Esophagus muscularis mucosa (tissue), 4 donors: ENCODE measurements around the gene SH3RF3. TPM values are rescaled to one million over a fixed set of nuclear protein-coding genes. Genes with fewer than 3 reads are reported as not detected.

Source experiments
- DNase-seq: peaks from one replicate; pipeline ENCODE4 v3.0.0-alpha.2; 2017; ENCODE audit errors: extremely low spot score
- H3K27ac ChIP-seq, 4 donors: fragments of 200-600 bp; sonication (generic); replicated peaks in 1 of 4; 1 replicate in 3 of 4; 2 replicates in 1 of 4; pipeline ENCODE4 v1.5.1; 2016 to 2019; ENCODE audit warnings: mild to moderate bottlenecking in 1 of 4
- H3K27me3 ChIP-seq, 4 donors: fragments of 200-600 bp; sonication (generic); one replicate each; pipeline versions ENCODE4 v1.5.1 to v1.6.0; 2016 to 2019
- H3K36me3 ChIP-seq, 4 donors: fragments of 200-600 bp; sonication (generic); one replicate each; pipeline ENCODE4 v1.5.1; 2016 to 2019
- H3K4me1 ChIP-seq, 4 donors: fragments of 200-600 bp; sonication (generic); one replicate each; pipeline ENCODE4 v1.5.1; 2016 to 2019
- H3K4me3 ChIP-seq, 4 donors: fragments of 200-600 bp; sonication (generic); 1 replicate in 2 of 4; 2 replicates in 2 of 4; pipeline ENCODE4 v1.5.1; 2016 to 2019; ENCODE audit warnings: mild to moderate bottlenecking in 4 of 4, moderate library complexity in 1 of 4
- H3K9me3 ChIP-seq, 4 donors: fragments of 200-600 bp; sonication (generic); 1 replicate in 3 of 4; 2 replicates in 1 of 4; pipeline ENCODE4 v1.5.1; 2016 to 2019
- EP300 ChIP-seq: sonication (generic); formaldehyde crosslinking; IDR thresholded peaks from one replicate; pipeline ENCODE4 v1.6.1; 2017; ENCODE audit warnings: antibody characterized with exemption
- POLR2A ChIP-seq: fragments of 450-650 bp; IDR thresholded peaks from one replicate; pipeline ENCODE4 v1.6.1; 2017; ENCODE audit warnings: antibody characterized with exemption, moderate library complexity, mild to moderate bottlenecking, low read depth
- POLR2AphosphoS5 ChIP-seq, 2 donors: sonication (generic); formaldehyde crosslinking; IDR thresholded peaks; one replicate each; pipeline ENCODE4 v1.6.1; 2017; ENCODE audit warnings: antibody characterized with exemption in 2 of 2
- WGBS: methylation state at CpG from one replicate; pipeline ENCODE4 v1.1.5; 2018; 5-methylcytosine and 5-hydroxymethylcytosine counted together
- intact Hi-C: fragments of 100-400 bp; cut with DNase I; formaldehyde crosslinking; loops from one replicate; pipeline ENCODE4 v1.15.1; 2023
- total RNA-seq, 4 donors: library from RNA; depleted of rRNA; stranded (reverse); fragments of >200 nt; gene quantifications; one replicate each; pipeline versions ENCODE4 v1.1.0 to v1.2.1, GENCODE V29; 2016
- TF ChIP-seq, protein P1 (sequence below), 3 experiments: fragments of 200-600 bp in 2 of 3; fragments of 450-650 bp in 1 of 3; sonication (generic) in 2 of 3; IDR thresholded peaks; one replicate each; pipeline ENCODE4 v1.5.1; 2017 to 2019; ENCODE audit warnings: antibody characterized with exemption in 3 of 3, mild to moderate bottlenecking in 2 of 3, moderate library complexity in 1 of 3

SH3RF3 gene
- total RNA-seq, 4 donors from 2014 or later, result 6.3 to 17.5 (median 11.3) TPM

DNA sequence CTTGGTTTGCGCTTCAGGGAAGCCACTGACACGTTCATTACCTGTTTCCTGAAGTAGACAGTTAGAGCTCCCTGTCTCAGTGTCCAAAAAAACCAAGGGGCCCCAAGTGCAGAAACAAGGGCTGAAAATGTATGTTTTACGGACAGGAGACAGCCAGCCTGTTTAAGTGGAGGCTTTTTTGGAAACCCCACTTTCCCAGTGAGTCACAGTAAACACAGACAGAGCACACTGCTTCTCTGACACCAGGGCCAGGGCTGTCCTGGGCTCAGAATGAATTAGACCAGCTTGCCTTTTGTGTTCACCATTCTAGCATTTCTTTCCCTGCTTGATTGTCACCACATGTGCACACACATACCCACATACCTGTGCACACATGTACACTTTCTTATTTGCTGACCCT, 128.6 kb downstream of the SH3RF3 start:
- H3K4me3 ChIP-seq, result no peak overlapping the region
- no peak for DNase-seq
- intact Hi-C loops, result no loop called here
- H3K4me1 ChIP-seq, result peaks cover 27 to 56% (median 33%) of the 10 kb centered on the region in 4 donors
- H3K36me3 ChIP-seq, result no peaks in the 10 kb centered on the region
- 83% methylated on average over 3 of the region's 3 CpGs for WGBS
- H3K27ac ChIP-seq, result no peak overlapping the region
- H3K27me3 ChIP-seq, result no peaks in the 10 kb centered on the region
- TF ChIP-seq POLR2A, result no peak
- no peak for TF ChIP-seq POLR2AphosphoS5 (IDR thresholded peaks at IDR 0.05)
- TF ChIP-seq, protein P1, sequence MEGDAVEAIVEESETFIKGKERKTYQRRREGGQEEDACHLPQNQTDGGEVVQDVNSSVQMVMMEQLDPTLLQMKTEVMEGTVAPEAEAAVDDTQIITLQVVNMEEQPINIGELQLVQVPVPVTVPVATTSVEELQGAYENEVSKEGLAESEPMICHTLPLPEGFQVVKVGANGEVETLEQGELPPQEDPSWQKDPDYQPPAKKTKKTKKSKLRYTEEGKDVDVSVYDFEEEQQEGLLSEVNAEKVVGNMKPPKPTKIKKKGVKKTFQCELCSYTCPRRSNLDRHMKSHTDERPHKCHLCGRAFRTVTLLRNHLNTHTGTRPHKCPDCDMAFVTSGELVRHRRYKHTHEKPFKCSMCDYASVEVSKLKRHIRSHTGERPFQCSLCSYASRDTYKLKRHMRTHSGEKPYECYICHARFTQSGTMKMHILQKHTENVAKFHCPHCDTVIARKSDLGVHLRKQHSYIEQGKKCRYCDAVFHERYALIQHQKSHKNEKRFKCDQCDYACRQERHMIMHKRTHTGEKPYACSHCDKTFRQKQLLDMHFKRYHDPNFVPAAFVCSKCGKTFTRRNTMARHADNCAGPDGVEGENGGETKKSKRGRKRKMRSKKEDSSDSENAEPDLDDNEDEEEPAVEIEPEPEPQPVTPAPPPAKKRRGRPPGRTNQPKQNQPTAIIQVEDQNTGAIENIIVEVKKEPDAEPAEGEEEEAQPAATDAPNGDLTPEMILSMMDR (IDR thresholded peaks at IDR 0.05), result no peak
- no peaks in the 10 kb centered on the region for H3K9me3 ChIP-seq

DNA sequence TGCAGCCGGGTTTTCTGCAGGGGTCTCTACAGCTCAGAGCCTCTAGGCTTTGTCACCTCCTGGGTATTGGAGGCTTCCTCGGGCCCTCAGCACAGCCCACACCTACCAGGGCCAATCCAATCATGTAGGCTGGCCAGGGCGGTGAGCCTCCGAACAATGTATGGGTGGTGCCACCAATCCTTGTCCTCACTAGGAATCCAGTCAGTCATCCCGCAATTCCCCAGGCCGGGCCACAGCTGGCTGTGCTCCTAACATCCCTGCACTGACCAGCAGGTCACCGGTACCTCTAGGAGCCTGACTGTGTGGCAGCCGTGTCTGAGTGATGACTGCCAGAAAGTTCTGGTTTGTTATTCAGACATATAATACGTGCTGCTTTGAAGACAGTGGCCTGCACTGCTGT, 129.4 kb downstream of the SH3RF3 start:
- WGBS, result 86% methylated on average over 8 of the region's 9 CpGs
- TF ChIP-seq, protein P1 (IDR thresholded peaks at IDR 0.05), result no peak
- TF ChIP-seq POLR2A, result no peak
- no peak for TF ChIP-seq POLR2AphosphoS5 (IDR thresholded peaks at IDR 0.05)
- no peak for TF ChIP-seq EP300
- intact Hi-C loops, result no loop called here
- Histone ChIP-seq H3K4me3 (no peak overlapping the region), H3K4me1 (peaks cover 27 to 53% (median 35%) of the 10 kb centered on the region in 4 donors), H3K9me3 (no peaks in the 10 kb centered on the region), H3K27me3 (no peaks in the 10 kb centered on the region), H3K27ac (no peak overlapping the region), H3K36me3 (no peaks in the 10 kb centered on the region)
- no peak for DNase-seq

DNA sequence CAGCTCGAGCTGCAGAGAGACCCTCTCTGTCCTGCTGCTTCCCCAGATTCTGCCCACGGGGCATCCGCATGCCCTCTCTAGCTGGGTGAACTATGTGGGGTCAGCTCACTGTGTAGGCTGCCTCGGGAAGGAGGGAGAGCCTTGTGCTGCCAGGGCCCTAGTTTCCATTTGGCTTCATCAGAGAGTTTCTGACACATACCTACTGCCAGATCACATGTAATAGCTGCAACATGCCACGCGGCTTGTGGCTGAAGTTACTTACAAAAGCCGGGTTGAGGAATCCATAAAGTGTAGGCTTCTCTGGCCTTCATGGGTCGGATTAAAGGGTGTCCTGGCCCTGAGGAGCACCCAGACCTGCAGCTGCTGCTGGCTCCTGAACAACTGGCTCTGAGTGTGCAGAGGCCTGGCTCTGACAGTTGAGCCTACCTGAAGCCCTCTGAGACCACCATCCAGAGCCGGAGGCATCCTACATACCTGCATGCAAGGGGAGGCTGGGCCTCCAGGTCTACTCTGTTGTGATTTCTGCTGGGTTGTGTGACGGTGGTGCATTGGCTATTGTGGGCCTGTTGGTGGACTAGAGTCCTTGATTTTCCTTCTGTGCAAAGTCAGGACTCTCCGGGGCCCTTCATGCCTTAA, 130.0 kb downstream of the SH3RF3 start:
- Histone ChIP-seq H3K4me1 (peaks cover 27 to 57% (median 35%) of the 10 kb centered on the region in 4 donors), H3K9me3 (no peaks in the 10 kb centered on the region), H3K27ac (no peak overlapping the region), H3K27me3 (no peaks in the 10 kb centered on the region), H3K4me3 (no peak overlapping the region), H3K36me3 (no peaks in the 10 kb centered on the region)
- WGBS, result 89% methylated on average over 10 of the region's 11 CpGs
- DNase-seq, result no peak
- no peak for TF ChIP-seq POLR2AphosphoS5 (IDR thresholded peaks at IDR 0.05)
- TF ChIP-seq, protein P1 (IDR thresholded peaks at IDR 0.05), result no peak
- no peak for TF ChIP-seq POLR2A
- no peak for TF ChIP-seq EP300
- intact Hi-C loops, result no loop called here

DNA sequence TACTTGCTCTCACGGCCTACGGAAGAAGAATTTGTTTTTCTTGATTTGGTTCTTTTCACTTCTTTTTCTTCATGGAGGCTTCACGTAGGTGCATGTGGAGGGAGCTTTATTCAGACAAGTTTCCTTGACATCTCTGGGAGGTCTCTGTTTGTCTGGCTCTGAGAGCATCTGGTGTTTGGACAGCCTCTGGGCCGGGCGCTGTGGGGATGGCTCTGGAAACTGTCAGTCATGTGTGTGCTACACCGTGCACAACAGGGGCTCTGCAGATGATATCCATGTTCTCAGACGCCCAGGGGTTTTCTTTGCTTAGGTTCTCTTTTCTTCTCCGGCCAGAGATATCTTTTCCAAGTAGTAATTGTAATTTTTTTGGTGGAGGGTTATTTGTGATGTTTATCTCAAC, 130.7 kb downstream of the SH3RF3 start:
- intact Hi-C loops, result no loop called here
- no peaks in the 10 kb centered on the region for H3K9me3 ChIP-seq
- no peak overlapping the region for H3K27ac ChIP-seq
- H3K36me3 ChIP-seq, result no peaks in the 10 kb centered on the region
- peaks cover 27 to 58% (median 36%) of the 10 kb centered on the region in 4 donors for H3K4me1 ChIP-seq
- no peak overlapping the region for H3K4me3 ChIP-seq
- no peak for TF ChIP-seq POLR2A
- TF ChIP-seq, protein P1 (IDR thresholded peaks at IDR 0.05), result no peak
- no peak for TF ChIP-seq POLR2AphosphoS5 (IDR thresholded peaks at IDR 0.05)
- TF ChIP-seq EP300, result no peak
- H3K27me3 ChIP-seq, result no peaks in the 10 kb centered on the region
- no peak for DNase-seq
- 96% methylated on average over 8 of the region's 8 CpGs for WGBS
